ENCODE measurements around the gene PCDHGB3. TPM values are rescaled to one million over a fixed set of nuclear protein-coding genes. Genes with fewer than 3 reads are reported as not detected.

The PCDHGB3 gene
- total RNA-seq, result 2.6 and 3.3 TPM in 2 replicates

DNA sequence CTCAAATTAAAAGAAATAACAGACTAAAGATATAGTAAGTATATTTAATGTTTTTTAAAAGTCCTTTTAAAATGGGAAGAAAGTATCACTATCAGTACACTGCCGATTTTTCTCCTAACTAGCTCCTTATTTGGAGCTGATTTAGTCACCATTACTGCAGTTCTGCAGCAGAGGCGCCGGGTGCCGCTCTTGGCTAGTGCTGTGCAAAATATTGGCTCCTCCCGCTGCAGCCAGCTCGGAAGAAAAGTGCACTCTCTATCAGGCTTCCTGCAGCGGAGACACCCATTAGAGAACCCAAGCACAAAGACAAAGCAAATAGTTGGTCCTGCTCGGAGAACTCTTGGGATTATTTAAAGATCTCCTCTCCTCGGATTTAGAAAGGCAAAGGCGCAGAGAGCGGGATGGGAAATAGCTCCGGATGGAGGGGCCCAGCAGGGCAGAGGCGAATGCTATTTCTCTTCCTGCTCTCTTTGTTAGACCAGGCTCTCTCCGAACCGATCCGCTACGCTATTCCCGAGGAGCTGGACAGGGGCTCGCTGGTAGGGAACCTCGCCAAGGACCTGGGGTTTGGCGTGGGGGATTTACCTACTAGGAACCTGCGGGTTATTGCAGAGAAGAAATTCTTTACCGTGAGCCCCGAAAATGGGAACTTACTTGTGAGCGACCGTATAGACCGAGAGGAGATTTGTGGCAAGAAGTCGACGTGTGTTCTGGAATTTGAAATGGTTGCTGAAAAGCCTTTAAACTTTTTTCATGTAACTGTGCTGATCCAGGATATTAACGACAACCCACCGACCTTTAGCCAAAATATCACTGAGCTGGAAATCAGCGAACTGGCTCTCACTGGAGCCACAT lies at the start of gene PCDHGB3:
Gene PCDHGB3 (plus strand): TSS at position 249 of the 855 bp plus-strand sequence. CDS start 153 bp downstream, at position 402.

DNA sequence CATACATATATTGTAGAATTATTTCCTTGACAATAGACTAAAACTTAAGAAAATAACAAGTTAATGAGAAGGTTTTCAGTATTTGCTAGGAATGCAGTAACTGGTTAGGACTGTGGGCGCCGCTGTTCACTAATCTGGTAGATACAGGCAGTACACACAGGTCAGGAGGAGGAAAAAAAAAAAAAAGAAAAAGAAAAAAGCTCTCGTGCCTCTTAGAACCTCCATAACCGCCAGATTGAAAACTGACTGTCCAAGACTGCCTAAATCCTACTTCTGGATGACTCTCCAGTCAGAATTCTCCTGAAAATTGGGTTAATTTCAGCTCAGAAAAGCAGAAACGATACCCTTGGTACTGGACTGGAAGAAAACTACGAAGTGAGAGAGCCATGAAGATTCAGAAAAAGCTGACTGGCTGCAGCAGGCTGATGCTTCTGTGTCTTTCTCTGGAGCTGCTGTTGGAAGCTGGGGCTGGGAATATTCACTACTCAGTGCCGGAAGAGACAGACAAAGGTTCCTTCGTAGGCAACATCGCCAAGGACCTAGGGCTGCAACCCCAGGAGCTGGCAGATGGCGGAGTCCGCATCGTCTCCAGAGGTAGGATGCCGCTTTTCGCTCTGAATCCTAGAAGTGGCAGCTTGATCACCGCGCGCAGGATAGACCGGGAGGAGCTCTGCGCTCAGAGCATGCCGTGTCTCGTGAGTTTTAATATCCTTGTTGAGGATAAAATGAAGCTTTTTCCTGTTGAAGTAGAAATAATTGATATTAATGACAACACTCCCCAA lies 39.6 kb upstream of the PCDHGB3 start, which contains the start of gene PCDHGA1:
Gene PCDHGA1 (plus strand): TSS at position 216 of the 782 bp plus-strand sequence.

DNA sequence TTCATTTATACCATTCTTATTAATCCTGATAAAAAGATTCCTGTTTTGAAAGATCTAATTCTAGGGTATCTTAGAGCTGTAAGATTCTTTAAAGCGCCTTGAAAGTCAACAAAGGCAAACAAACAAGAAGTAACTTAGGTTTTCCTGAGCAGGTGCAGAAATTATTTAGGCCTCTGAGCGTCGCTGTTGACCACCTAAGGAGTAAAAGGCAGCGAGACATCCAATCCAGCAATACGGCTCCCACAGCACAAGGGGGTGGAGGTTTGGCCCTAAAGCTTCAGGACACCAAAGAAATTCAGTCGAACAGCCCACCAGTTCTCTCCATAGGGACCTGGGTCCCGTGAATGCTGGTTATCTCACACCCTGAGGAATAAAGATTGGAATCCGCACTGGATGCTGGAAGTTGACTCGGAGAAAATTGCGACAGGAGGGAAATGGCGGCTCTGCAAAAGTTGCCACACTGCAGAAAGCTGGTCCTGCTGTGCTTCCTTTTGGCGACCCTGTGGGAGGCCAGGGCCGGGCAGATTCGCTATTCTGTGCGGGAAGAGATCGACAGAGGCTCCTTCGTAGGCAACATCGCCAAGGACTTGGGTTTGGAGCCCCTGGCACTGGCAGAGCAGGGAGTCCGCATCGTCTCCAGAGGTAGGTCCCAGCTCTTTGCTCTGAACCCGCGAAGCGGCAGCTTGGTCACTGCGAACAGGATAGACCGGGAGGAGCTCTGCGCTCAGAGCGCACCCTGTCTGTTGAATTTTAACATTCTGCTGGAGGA lies 31.3 kb upstream of the PCDHGB3 start, which contains the start of gene PCDHGA2:
Gene PCDHGA2 (plus strand): TSS at position 223 of the 769 bp plus-strand sequence.

DNA sequence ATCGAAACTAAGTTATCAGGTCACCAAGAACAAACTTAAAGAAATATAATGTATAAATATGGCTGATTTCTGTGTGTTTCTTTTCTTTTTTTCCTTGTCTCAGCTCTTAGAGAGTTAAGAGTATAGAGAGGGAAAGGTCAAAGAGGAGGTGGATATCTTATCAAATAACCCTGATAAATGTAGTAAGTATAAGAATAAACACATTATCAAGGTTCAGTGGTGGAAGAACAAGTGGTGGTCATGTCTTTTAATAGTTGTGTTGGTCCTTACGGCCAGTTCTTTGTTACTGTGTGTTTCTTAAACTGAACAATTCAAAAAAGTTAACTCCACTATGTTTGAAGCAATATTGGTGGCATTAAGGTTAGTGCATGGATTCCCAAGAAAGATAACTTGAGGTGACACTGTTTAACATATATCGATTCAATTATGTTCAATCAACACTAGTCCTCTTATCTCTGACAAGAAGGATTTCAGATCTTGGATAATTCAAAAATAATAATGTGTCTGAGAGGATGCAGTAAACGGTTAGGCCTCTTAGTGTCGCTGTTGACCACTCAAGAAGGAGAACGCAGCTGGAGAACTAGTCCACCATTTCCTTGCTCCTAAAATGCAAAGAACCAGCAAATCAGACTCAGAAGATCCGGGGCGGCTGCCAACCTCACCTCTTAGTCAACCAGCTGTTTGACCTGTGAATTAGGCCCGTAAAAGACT lies 26.6 kb upstream of the PCDHGB3 start, which contains the start of gene PCDHGA3:
Gene PCDHGA3 (plus strand): TSS at position 588 of the 711 bp plus-strand sequence. CDS start 205 bp downstream, outside the sequence.

DNA sequence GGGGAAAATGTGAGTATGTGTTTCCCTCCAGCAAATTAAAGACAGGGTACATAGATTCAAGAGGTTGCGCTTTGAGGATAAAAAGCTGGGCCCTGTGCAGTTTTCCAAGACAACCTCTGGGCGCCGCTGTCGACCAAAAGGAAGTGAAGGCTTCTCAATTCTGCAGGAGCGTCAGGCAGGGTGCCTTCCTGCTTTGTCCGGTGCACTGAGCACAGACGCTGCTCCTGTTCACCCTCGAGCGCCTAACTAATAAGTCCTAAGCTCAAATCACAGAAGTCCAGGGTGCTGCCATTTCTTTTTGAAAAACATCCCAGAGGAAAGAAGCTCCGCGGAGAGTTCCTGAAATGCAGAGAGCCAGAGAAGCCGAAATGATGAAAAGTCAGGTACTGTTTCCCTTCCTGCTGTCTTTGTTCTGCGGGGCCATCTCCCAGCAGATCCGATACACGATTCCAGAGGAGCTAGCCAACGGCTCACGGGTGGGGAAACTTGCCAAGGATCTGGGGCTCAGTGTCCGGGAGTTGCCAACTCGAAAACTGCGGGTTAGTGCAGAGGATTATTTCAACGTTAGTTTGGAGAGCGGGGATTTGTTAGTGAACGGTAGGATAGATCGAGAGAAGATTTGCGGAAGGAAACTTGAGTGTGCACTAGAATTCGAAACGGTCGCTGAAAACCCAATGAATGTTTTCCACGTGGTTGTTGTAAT lies 20.0 kb upstream of the PCDHGB3 start, which contains the start of gene PCDHGB1:
Gene PCDHGB1 (plus strand): TSS at position 183 of the 703 bp plus-strand sequence. CDS start 162 bp downstream, at position 345.

DNA sequence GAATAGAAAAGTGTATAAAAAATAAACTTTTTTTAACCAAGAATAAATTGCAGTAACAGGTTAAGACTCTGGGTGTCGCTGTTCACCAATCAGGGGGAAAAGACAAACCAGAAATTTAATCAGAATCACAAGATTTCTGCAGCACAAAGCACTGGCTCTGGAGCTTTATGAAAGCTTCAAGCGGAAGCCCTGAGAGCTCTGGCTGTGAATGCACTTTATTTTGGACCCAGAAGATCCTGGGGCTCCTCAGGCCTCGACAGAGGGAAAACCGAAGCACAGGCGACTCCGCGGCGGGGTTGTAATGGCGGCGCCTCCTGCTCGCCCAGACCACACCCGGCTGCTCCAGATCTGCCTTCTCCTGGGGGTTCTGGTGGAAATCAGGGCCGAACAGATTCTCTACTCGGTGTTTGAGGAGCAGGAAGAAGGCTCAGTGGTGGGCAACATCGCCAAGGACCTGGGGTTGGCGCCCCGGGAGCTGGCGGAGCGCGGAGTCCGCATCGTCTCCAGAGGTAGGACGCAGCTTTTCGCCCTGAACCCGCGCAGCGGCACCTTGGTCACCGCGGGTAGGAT lies 15.1 kb upstream of the PCDHGB3 start, which contains the start of gene PCDHGA4:
Gene PCDHGA4 (plus strand): TSS at position 122 of the 570 bp plus-strand sequence. CDS start 87 bp downstream, at position 209.

DNA sequence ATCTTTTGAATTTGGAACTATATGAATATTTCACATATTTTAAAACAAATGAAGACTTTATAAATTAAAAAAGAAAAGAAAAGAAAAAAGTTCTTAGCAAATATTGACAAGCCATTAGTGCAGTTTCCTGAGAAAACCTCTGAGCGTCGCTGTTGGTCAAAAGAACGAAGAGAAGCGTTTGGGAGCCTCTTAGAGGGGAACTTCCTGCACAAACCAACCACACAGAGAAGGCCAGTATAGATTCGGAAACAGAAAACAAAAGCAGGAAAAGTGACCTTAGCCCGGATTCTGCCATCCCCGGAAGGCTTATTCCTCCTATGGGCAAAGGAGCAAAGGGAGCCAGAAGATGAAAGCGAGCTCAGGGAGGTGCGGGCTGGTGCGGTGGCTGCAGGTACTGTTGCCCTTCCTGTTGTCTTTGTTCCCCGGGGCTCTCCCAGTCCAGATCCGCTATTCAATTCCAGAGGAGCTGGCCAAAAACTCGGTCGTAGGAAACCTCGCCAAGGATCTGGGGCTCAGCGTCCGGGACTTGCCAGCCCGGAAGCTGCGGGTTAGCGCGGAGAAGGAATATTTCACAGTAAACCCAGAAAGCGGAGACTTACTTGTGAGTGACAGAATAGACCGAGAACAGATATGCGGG lies 10.1 kb upstream of the PCDHGB3 start, which contains the start of gene PCDHGB2:
Gene PCDHGB2 (plus strand): TSS at position 205 of the 637 bp plus-strand sequence. CDS start 142 bp downstream, at position 347.

DNA sequence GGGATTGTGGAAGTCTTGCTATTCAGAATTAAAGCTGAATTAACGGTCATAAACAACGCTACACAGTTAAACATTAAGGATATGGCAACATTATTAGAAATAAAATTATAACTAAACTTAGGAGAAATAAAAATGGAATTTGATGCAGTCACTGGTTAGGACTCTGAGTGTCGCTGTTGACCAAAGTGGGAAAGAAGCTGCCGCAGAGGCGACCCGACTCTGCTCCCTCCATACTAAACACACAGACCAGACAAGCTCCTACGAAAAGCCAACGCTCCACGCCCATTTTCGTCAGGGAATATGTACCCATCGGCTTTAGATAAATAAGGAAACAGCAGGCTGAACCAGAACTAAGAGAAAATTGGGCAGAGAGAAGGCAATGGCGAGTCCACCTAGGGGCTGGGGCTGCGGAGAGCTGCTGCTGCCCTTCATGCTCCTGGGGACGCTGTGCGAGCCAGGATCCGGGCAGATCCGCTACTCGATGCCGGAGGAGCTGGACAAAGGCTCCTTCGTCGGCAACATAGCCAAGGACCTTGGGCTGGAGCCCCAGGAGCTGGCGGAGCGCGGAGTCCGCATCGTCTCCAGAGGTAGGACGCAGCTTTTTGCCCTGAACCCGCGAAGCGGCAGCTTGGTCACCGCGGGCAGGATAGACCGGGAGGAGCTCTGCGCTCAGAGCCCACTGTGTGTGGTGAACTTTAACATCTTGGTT lies 5.9 kb upstream of the PCDHGB3 start, which contains the start of gene PCDHGA5:
Gene PCDHGA5 (plus strand): TSS at position 211 of the 709 bp plus-strand sequence. CDS start 169 bp downstream, at position 380.

DNA sequence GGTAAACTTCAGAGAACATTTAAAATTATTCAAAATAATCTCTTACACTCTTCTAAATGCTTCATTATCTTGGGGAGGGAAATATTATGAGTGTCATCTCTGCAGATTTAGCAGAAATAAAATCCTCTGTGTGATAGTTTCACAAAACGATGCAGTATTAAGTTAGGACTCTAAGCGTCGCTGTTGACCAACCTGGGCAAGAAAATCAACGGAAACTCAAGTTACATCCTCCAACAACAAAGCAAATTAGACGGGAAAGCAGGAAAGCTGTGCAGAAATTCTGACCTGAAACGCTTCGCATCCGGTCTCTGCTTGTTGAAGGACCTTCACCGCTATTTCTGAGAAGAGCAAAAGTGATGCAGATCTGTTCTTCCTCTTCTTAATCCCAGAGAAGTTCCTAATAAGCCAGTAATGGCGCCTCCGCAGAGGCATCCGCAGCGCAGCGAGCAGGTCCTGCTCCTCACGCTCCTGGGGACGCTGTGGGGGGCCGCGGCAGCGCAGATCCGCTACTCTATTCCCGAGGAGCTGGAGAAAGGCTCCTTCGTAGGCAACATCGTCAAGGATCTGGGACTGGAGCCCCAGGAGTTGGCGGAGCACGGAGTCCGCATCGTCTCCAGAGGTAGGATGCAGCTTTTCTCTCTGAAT lies 3.8 kb downstream of the PCDHGB3 start, which contains the start of gene PCDHGA6:
Gene PCDHGA6 (plus strand): TSS at position 219 of the 645 bp plus-strand sequence. CDS start 193 bp downstream, at position 412.

DNA sequence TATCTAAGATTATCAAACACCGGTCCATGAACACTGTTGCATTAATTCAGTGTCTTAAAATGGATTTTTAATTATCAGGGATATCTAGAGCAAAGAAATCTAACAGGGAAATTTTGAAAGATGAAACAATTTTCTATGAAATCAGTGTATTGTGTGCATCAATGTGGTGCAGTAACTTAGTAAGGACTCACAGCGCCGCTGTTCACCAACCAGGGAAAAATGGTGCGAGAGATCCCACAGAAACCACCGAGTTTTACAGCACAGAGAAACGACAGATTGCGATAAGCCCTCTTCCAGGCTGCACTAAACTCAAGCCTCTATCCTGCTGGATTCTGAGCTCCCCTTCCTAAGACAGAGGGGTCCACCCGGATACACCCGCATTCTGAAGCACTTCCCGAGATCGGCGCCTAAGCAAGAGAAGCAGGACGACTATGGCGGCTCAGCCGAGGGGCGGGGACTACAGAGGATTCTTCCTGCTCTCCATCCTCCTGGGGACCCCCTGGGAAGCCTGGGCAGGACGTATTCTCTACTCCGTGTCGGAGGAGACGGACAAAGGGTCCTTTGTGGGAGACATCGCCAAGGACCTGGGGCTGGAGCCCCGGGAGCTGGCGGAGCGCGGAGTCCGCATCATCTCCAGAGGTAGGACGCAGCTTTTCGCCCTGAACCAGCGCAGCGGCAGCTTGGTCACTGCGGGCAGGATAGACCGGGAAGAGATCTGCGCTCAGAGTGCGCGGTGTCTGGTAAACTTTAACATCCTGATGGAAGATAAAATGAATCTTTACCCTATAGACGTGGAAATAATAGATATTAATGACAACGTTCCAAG lies 12.6 kb downstream of the PCDHGB3 start, which contains the start of gene PCDHGA7:
Gene PCDHGA7 (plus strand): TSS at position 274 of the 826 bp plus-strand sequence. CDS start 158 bp downstream, at position 432.

DNA sequence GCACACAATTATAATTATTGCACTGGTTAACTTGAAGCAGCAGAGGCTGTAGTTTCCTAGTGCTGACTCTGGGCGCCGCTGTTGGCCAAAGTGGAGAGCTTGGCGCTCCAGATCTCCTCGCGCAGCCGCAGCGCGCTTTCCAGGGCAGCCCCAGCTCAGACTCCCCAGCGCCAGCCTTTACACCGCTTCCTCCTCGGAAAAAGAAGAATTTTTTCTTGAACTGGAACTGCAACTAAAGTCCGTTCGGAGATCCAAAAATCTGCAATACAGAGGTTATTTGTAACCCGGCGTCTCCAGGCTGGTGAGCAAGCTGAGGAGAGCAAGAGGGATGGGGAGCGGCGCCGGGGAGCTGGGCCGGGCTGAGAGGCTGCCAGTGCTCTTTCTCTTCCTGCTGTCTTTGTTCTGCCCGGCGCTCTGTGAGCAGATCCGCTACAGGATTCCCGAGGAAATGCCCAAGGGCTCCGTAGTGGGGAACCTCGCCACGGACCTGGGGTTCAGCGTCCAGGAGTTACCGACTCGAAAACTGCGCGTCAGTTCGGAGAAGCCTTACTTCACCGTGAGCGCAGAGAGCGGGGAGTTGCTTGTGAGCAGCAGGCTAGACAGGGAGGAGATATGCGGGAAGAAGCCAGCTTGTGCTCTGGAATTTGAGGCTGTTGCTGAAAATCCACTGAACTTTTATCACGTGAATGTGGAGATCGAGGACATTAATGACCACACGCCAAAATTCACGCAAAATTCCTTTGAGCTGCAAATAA lies 17.7 kb downstream of the PCDHGB3 start, which contains the start of gene PCDHGB4:
Gene PCDHGB4 (plus strand): TSS at position 142 of the 755 bp plus-strand sequence. CDS start 187 bp downstream, at position 329.

DNA sequence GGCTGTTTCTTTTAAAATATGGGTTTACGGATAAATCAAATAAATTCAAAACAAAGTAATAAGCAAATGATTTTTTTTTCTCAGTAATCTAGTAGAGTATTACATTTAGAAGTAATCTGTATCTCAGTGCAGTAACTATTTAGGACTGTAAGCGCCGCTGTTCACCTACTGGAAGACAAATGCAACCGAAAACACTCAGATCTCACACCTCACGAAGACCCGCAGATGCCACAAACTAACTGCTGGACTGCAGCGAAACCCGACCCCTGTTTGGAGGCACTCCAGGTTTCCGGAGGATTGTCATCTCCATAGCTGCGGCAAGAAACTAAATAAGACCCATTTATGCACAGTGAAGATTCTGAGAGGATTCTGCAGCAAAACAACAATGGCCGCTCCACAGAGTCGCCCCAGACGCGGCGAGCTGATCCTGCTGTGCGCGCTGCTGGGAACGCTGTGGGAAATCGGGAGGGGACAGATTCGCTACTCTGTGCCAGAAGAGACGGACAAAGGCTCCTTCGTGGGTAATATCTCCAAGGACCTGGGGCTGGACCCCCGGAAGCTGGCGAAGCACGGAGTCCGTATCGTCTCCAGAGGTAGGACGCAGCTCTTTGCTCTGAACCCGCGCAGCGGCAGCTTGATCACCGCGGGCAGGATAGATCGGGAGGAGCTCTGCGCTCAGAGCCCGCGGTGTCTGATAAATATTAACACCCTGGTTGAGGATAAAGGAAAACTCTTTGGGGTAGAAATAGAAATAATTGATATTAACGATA lies 22.6 kb downstream of the PCDHGB3 start, which contains the start of gene PCDHGA8:
Gene PCDHGA8 (plus strand): TSS at position 205 of the 770 bp plus-strand sequence. CDS start 181 bp downstream, at position 386.

DNA sequence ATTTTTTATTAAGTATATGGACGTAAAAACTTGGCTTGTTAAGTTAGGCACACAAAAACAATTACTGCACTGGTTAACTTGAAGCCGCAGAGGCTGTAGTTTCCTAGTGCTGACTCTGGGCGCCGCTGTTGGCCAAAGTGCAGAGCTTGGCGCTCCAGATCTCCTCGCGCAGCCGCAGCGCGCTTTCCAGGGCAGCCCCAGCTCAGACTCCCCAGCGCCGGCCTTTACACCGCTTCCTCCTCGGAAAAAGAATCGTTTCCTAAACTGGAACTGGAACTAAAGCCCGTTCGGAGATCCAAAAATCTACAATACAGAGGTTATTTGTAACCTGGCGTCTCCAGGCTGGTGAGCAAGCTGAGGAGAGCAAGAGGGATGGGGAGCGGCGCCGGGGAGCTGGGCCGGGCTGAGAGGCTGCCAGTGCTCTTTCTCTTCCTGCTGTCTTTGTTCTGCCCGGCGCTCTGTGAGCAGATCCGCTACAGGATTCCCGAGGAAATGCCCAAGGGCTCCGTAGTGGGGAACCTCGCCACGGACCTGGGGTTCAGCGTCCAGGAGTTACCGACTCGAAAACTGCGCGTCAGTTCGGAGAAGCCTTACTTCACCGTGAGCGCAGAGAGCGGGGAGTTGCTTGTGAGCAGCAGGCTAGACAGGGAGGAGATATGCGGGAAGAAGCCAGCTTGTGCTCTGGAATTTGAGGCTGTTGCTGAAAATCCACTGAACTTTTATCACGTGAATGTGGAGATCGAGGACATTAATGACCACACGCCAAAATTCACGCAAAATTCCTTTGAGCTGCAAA lies 27.9 kb downstream of the PCDHGB3 start, which contains the start of gene PCDHGB5:
Gene PCDHGB5 (plus strand): TSS at position 192 of the 796 bp plus-strand sequence. CDS start 181 bp downstream, at position 373.

Data from placental pericyte (primary cell).